Activated CD8-positive, alpha-beta T cell treated with anti-CD3 and anti-CD28 coated beads for 36 hours (primary cell): ENCODE data around the gene UGT1A9. TPM values are rescaled to one million over a fixed set of nuclear protein-coding genes. Genes with fewer than 3 reads are reported as not detected.

ENCODE experiments used
- ATAC-seq: fragments of 200-7000 bp; cut with Tn5 transposase; one replicate; pipeline ENCODE4 v1.10.0; 2021; ENCODE audit warnings: mild to moderate bottlenecking, moderate library complexity
- CTCF ChIA-PET: fragments of 350-600 bp; sonication (Branson Sonifier 250); formaldehyde crosslinking; loops from one replicate; lab custom pipeline; 2021; ENCODE audit warnings: antibody characterized with exemption; lab: Charles Lee
- POLR2A ChIA-PET: fragments of 350-600 bp; sonication (Branson Sonifier 250); formaldehyde crosslinking; loops from one replicate; lab custom pipeline; 2021; ENCODE audit warnings: antibody characterized with exemption; lab: Charles Lee
- DNase-seq: peaks from one replicate; pipeline ENCODE4 v3.0.0-alpha.2; 2020
- H3K27ac Mint-ChIP-seq: one replicate; pipeline ENCODE4 v1.8.0; 2021; ENCODE audit warnings: mild to moderate bottlenecking, mixed read lengths
- H3K27me3 Mint-ChIP-seq: one replicate; pipeline ENCODE4 v1.8.0; 2021; ENCODE audit warnings: mixed read lengths
- H3K36me3 Mint-ChIP-seq: one replicate; pipeline ENCODE4 v1.8.0; 2021; ENCODE audit warnings: low read depth, mixed read lengths
- H3K4me1 Mint-ChIP-seq: one replicate; pipeline ENCODE4 v1.8.0; 2021; ENCODE audit warnings: low read depth, mixed read lengths
- H3K4me3 Mint-ChIP-seq: one replicate; pipeline ENCODE4 v1.8.0; 2021; ENCODE audit warnings: mild to moderate bottlenecking, moderate library complexity, mixed read lengths
- H3K9me3 Mint-ChIP-seq: one replicate; pipeline ENCODE4 v1.8.0; 2021; ENCODE audit warnings: mixed read lengths
- intact Hi-C: fragments of 100-400 bp; cut with micrococcal nuclease; formaldehyde crosslinking; loops from one replicate; pipeline ENCODE4 v1.10.0; 2022
- total RNA-seq, 2 experiments: library from RNA; stranded (reverse); gene quantifications; one replicate each; pipeline ENCODE4 v1.2.3, GENCODE V29; 2021
- TF ChIP-seq, protein P1 (sequence below): fragments of 200-600 bp; IDR thresholded peaks from one replicate; pipeline ENCODE4 v1.8.0; 2022; ENCODE audit warnings: antibody characterized with exemption, mild to moderate bottlenecking

Gene UGT1A9
- total RNA-seq, 2 experiments from 2014 or later, result not detected

DNA sequence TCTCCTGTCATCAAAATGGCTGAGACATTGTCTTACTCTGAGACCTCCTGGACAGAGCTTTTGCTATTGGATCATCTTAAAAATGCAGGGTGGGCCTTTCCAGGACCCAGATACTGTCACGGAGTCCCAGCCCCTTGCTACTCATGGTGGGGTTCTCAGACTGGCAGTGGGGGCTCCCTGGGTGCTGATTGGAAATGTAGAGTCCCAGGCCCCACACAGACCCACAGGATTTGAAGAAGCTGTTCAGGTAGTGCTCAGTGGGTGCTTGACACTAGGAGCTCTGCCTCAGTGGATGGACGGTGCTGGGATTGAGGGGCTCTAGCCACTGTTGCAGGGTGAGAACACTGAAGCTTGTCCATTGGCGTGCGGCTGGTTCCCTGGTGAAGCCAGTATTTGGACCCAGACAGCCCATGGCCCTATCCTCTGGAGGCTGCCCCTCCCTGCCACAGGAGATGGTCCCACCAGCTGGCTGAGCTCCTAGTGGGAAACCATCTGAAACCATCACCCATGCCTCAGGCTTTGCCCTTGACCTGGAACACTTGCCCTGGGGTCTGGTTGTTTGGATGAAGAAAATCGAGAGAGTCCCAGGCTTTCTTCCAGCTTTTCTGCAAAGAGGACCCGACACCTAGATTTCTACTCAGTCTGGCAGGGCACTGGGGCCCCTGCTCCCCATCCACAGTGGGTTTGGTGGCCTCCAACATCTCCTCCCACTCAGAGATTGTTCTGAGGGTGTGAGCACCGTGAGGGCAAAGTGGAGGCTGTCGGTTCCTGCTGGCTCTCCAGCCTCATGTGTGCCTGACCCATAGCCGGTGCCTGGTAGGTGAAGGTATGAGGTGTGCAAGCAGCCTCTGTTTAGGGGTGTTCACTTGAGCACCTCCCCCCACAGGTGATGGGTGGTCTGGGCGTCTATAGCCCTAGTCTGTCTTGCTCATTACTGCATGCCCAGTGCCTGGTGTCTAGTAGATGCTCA is 136.6 kb downstream of the UGT1A9 start:
- Mint-ChIP-seq H3K4me3 (no peak overlapping the region), H3K9me3 (no peaks in the 10 kb centered on the region), H3K27ac (no peak overlapping the region), H3K27me3 (peaks cover 6% of the 10 kb centered on the region), H3K36me3 (no peaks in the 10 kb centered on the region), H3K4me1 (no peaks in the 10 kb centered on the region)
- ATAC-seq (no peak), DNase-seq (no peak)
- CTCF ChIA-PET, result interaction anchor here (1.3 kb wide), 1 partner anchor 11 kb away, joined by 3 read pairs; no protein-coding TSS in a partner anchor
- TF ChIP-seq, protein P1, sequence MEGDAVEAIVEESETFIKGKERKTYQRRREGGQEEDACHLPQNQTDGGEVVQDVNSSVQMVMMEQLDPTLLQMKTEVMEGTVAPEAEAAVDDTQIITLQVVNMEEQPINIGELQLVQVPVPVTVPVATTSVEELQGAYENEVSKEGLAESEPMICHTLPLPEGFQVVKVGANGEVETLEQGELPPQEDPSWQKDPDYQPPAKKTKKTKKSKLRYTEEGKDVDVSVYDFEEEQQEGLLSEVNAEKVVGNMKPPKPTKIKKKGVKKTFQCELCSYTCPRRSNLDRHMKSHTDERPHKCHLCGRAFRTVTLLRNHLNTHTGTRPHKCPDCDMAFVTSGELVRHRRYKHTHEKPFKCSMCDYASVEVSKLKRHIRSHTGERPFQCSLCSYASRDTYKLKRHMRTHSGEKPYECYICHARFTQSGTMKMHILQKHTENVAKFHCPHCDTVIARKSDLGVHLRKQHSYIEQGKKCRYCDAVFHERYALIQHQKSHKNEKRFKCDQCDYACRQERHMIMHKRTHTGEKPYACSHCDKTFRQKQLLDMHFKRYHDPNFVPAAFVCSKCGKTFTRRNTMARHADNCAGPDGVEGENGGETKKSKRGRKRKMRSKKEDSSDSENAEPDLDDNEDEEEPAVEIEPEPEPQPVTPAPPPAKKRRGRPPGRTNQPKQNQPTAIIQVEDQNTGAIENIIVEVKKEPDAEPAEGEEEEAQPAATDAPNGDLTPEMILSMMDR, result no peak
- POLR2A ChIA-PET, result no interaction called here
- intact Hi-C loops, result no loop called here

DNA sequence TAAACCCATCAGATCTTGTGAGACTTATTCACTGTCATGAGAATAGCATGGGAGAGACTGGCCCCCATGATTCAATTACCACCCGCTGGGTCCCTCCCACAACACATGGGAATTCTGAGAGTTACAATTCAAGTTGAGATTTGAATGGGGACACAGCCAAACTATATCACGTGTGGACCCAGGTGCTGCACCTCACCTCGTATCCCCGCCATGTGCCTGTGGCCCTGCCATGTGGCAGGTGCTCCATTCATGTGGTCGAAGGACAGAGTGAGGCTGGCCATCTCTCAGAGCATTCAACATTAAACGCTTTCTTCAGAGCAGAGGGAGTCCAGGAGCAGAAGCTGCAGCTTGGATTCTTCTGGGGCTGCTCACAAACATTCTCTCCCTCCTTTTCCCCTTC is 138.7 kb downstream of the UGT1A9 start:
- ChIA-PET POLR2A (no interaction called here), CTCF (no interaction called here)
- TF ChIP-seq, protein P1, result no peak
- Mint-ChIP-seq H3K36me3 (no peaks in the 10 kb centered on the region), H3K4me1 (no peaks in the 10 kb centered on the region), H3K4me3 (no peak overlapping the region), H3K9me3 (no peaks in the 10 kb centered on the region), H3K27ac (no peak overlapping the region), H3K27me3 (peaks cover 5% of the 10 kb centered on the region)
- ATAC-seq (no peak), DNase-seq (no peak)
- intact Hi-C loops, result no loop called here

DNA sequence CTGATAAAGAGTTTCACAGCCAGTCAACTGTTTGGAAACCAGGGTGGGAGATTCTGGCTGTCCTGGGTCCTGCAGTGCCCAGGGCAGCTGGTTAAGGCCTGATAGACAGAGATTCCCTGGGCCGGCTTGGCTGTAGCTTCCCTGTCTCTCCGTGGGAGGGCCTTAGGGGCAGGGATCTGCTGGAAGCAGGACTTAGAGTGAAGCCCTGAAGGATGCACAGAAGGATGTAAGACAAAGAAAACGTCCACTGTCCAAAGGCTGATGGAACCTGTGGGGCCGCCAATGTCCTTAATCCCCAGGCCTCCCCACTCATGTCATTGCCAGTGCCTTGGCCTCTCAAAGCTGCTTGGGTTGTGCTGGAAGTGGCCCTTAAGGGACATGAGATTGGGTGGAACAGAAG is 139.4 kb downstream of the UGT1A9 start:
- Mint-ChIP-seq H3K27me3 (peaks cover 5% of the 10 kb centered on the region), H3K9me3 (no peaks in the 10 kb centered on the region), H3K4me1 (no peaks in the 10 kb centered on the region), H3K27ac (no peak overlapping the region), H3K36me3 (no peaks in the 10 kb centered on the region), H3K4me3 (no peak overlapping the region)
- CTCF ChIA-PET, result no interaction called here
- POLR2A ChIA-PET, result no interaction called here
- TF ChIP-seq, protein P1, result no peak
- no peak for ATAC-seq
- intact Hi-C loops, result no loop called here
- no peak for DNase-seq

DNA sequence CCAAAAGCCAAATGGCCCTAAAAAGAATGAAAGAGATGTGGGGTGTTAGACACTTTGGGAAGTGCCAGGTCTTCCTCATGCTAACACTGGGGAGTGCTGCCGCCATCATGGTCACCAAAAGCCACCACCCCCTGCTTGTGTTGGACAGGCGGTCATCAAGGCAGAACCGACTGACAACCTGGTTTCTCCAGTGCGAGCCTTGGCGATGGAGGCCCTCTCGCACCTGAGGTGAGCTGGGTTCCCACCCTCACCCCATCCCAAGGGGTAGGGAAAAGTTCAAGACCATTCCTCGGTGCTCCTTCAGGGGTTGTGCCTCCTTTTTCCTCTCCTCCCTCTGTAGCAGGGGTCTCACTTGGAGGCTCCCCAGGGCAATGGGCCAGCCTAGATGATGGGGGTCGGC is 140.0 kb downstream of the UGT1A9 start:
- no peak for ATAC-seq
- Mint-ChIP-seq H3K4me3 (no peak overlapping the region), H3K27ac (no peak overlapping the region), H3K4me1 (no peaks in the 10 kb centered on the region), H3K36me3 (no peaks in the 10 kb centered on the region), H3K27me3 (peaks cover 5% of the 10 kb centered on the region), H3K9me3 (no peaks in the 10 kb centered on the region)
- DNase-seq, result no peak
- ChIA-PET CTCF (no interaction called here), POLR2A (interaction anchor here (0.6 kb wide), 1 partner anchor 202 kb away, joined by 3 read pairs; no protein-coding TSS in a partner anchor)
- TF ChIP-seq, protein P1, result no peak
- intact Hi-C loops, result no loop called here
